OCI-LY1 (cell line): Measurements from ENCODE around the gene ATP6AP2.
A peak's percentile ranks its signal among the peaks of the same experiment; 100 is the strongest.

Experiments used
- H2AFZ ChIP-seq: fragments of 200-600 bp; sonication (generic), shearing (Covaris generic); 2 replicates; pipeline ENCODE4 v1.6.0; 2014; ENCODE audit warnings: antibody characterized with exemption, mild to moderate bottlenecking, low read length
- H3F3A ChIP-seq: fragments of 200-600 bp; sonication (generic), shearing (Covaris generic); 2 replicates; pipeline ENCODE4 v1.6.0; 2014; ENCODE audit warnings: mild to moderate bottlenecking, antibody characterized with exemption, low read length, moderate library complexity; ENCODE audit not compliant: insufficient read depth
- H3K27ac ChIP-seq: fragments of 200-600 bp; sonication (generic); 2 replicates; pipeline ENCODE4 v1.5.1; 2014; ENCODE audit warnings: low read length, mixed run types, mild to moderate bottlenecking, low read depth; ENCODE audit not compliant: poor library complexity, severe bottlenecking
- H3K27me3 ChIP-seq: fragments of 200-600 bp; sonication (generic); 2 replicates; pipeline ENCODE4 v1.6.0; 2014; ENCODE audit warnings: antibody characterized with exemption, mild to moderate bottlenecking, low read length, moderate library complexity; ENCODE audit not compliant: insufficient read depth
- H3K36me3 ChIP-seq: fragments of 200-600 bp; sonication (generic); 2 replicates; pipeline ENCODE4 v1.6.1; 2014; ENCODE audit warnings: mild to moderate bottlenecking, antibody characterized with exemption, low read length, moderate library complexity, mixed read lengths; ENCODE audit not compliant: insufficient read depth
- H3K4me1 ChIP-seq: fragments of 200-600 bp; sonication (generic); 2 replicates; pipeline ENCODE4 v1.5.1; 2014; ENCODE audit warnings: mild to moderate bottlenecking, low read length, moderate library complexity; ENCODE audit not compliant: insufficient read depth, severe bottlenecking
- H3K4me2 ChIP-seq: fragments of 200-600 bp; sonication (generic), shearing (Covaris generic); 2 replicates; pipeline ENCODE4 v1.6.1; 2014; ENCODE audit warnings: low read length
- H3K4me3 ChIP-seq: fragments of 200-600 bp; sonication (generic); 2 replicates; pipeline ENCODE4 v1.5.1; 2014; ENCODE audit warnings: low read length, low read depth, mild to moderate bottlenecking, mixed read lengths; ENCODE audit not compliant: poor library complexity, severe bottlenecking
- H3K79me2 ChIP-seq: fragments of 200-600 bp; shearing (Covaris generic); 2 replicates; pipeline ENCODE4 v1.6.1; 2016; ENCODE audit warnings: mixed run types, low read length, mixed read lengths; ENCODE audit not compliant: insufficient read depth
- H3K9ac ChIP-seq: fragments of 200-600 bp; sonication (generic), shearing (Covaris generic); 2 replicates; pipeline ENCODE4 v1.6.1; 2014; ENCODE audit warnings: mild to moderate bottlenecking, low read length, mixed read lengths
- H3K9me2 ChIP-seq: fragments of 200-600 bp; sonication (generic), shearing (Covaris generic); 2 replicates; pipeline ENCODE4 v1.6.1; 2014; ENCODE audit warnings: low read depth, mild to moderate bottlenecking, low read length, mixed read lengths
- H3K9me3 ChIP-seq: fragments of 200-600 bp; shearing (Covaris generic); 2 replicates; pipeline ENCODE4 v1.6.1; 2014; ENCODE audit warnings: low read length, mixed read lengths
- H4K20me1 ChIP-seq: fragments of 200-600 bp; sonication (generic), shearing (Covaris generic); 2 replicates; pipeline ENCODE4 v1.6.0; 2016; ENCODE audit warnings: mild to moderate bottlenecking, low read length; ENCODE audit not compliant: insufficient read depth
- EZH2 ChIP-seq: fragments of 200-600 bp; sonication (generic), shearing (Covaris generic); IDR thresholded peaks from 2 replicates; pipeline ENCODE4 v1.8.0; 2017; ENCODE audit warnings: borderline replicate concordance, mixed run types, mild to moderate bottlenecking, antibody characterized with exemption, low read length, moderate library complexity, mixed read lengths
- TF ChIP-seq, protein P1 (sequence below): fragments of 200-600 bp; sonication (generic), shearing (Covaris generic); IDR thresholded peaks from 2 replicates; pipeline ENCODE4 v1.5.1; 2017; ENCODE audit warnings: mild to moderate bottlenecking, antibody characterized with exemption, low read length, moderate library complexity, mixed read lengths

ATP6AP2 gene

GRCh38 chrX:40538406-40538805, 42.4 kb upstream of the ATP6AP2 start:
- Histone ChIP-seq H3F3A (no peaks in the 10 kb centered on the region), H2AFZ (no peak overlapping the region), H3K4me1 (peaks cover 10% of the 10 kb centered on the region), H3K36me3 (no peaks in the 10 kb centered on the region), H4K20me1 (no peaks in the 10 kb centered on the region), H3K9me3 (no peaks in the 10 kb centered on the region), H3K79me2 (no peaks in the 10 kb centered on the region), H3K27me3 (no peaks in the 10 kb centered on the region), H3K4me3 (no peak overlapping the region), H3K4me2 (no peak overlapping the region), H3K9me2 (no peaks in the 10 kb centered on the region), H3K27ac (no peak overlapping the region), H3K9ac (no peak overlapping the region)
- TF ChIP-seq EZH2, result no peak
- TF ChIP-seq, protein P1, sequence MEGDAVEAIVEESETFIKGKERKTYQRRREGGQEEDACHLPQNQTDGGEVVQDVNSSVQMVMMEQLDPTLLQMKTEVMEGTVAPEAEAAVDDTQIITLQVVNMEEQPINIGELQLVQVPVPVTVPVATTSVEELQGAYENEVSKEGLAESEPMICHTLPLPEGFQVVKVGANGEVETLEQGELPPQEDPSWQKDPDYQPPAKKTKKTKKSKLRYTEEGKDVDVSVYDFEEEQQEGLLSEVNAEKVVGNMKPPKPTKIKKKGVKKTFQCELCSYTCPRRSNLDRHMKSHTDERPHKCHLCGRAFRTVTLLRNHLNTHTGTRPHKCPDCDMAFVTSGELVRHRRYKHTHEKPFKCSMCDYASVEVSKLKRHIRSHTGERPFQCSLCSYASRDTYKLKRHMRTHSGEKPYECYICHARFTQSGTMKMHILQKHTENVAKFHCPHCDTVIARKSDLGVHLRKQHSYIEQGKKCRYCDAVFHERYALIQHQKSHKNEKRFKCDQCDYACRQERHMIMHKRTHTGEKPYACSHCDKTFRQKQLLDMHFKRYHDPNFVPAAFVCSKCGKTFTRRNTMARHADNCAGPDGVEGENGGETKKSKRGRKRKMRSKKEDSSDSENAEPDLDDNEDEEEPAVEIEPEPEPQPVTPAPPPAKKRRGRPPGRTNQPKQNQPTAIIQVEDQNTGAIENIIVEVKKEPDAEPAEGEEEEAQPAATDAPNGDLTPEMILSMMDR, result no peak

- no peak overlapping the region for H3K27ac ChIP-seq
- H3F3A ChIP-seq, result no peaks in the 10 kb centered on the region
- no peak overlapping the region for H2AFZ ChIP-seq
Observed at GRCh38 chrX:40539214-40540142, 41.3 kb upstream of the ATP6AP2 start.

DNA sequence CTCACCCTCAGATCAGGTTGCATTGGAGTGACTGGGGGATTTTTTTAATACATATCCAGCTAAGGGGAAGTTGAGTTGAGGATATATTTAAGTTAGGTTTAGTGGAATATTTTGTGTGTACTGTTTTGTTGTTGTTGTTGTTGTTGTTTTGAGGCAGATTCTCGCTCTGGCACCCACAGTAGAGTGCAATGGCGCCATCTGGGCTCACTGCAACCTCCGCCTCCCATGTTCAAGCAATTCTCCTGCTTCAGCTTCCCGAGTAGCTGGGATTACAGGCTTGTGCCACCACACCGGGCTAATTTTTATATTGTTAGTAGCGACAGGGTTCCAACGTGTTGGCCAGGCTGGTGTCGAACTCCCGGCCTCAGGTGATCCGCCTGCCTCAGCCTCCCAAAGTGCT, 38.6 kb upstream of the ATP6AP2 start:
- no peak overlapping the region for H3K9ac ChIP-seq
- no peak overlapping the region for H3K4me2 ChIP-seq
- H3K27ac ChIP-seq, result no peak overlapping the region
- H2AFZ ChIP-seq, result no peak overlapping the region
- H3K9me2 ChIP-seq, result no peaks in the 10 kb centered on the region
- TF ChIP-seq EZH2, result no peak
- TF ChIP-seq, protein P1, result no peak
- no peak overlapping the region for H3K4me3 ChIP-seq
- H3K9me3 ChIP-seq, result no peaks in the 10 kb centered on the region
- H3K79me2 ChIP-seq, result no peaks in the 10 kb centered on the region
- no peaks in the 10 kb centered on the region for H3K27me3 ChIP-seq
- H4K20me1 ChIP-seq, result no peaks in the 10 kb centered on the region
- H3K4me1 ChIP-seq, result peaks cover 10% of the 10 kb centered on the region
- H3F3A ChIP-seq, result no peaks in the 10 kb centered on the region
- H3K36me3 ChIP-seq, result no peaks in the 10 kb centered on the region

More at GRCh38 chrX:40539214-40540142, 41.3 kb upstream of the ATP6AP2 start:
- peaks cover 10% of the 10 kb centered on the region for H3K4me1 ChIP-seq
- no peaks in the 10 kb centered on the region for H3K79me2 ChIP-seq
- no peak for TF ChIP-seq EZH2
- TF ChIP-seq, protein P1, result peak; percentile 59
- no peaks in the 10 kb centered on the region for H3K36me3 ChIP-seq
- H4K20me1 ChIP-seq, result no peaks in the 10 kb centered on the region
- no peak overlapping the region; the same call in 1 of the 2 replicates for H3K4me2 ChIP-seq
- no peak overlapping the region for H3K9ac ChIP-seq
- no peaks in the 10 kb centered on the region for H3K9me3 ChIP-seq
- H3K27me3 ChIP-seq, result no peaks in the 10 kb centered on the region
- peak overlapping the region; percentile 25 for H3K4me3 ChIP-seq
- H3K9me2 ChIP-seq, result no peaks in the 10 kb centered on the region
